Smooth muscle cell (in vitro differentiated cells): Measurements from ENCODE around the gene UBE2E1. TPM values are rescaled to one million over a fixed set of nuclear protein-coding genes. Genes with fewer than 3 reads are reported as not detected.

Experiments used
- DNase-seq: peaks from one replicate; lab custom pipeline; 2025; ENCODE audit not compliant: unreplicated experiment; lab: John Stamatoyannopoulos, UW
- H2AFZ ChIP-seq: fragments of 200-600 bp; sonication (generic); 2 replicates; pipeline ENCODE4 v1.6.0; 2016; ENCODE audit warnings: antibody characterized with exemption, low read depth, mild to moderate bottlenecking
- H3F3A ChIP-seq: fragments of 200-600 bp; sonication (generic); 2 replicates; pipeline ENCODE4 v1.6.0; 2017; ENCODE audit warnings: antibody characterized with exemption, low read depth
- H3K27ac ChIP-seq: fragments of 200-600 bp; sonication (generic); 2 replicates; pipeline ENCODE4 v1.5.1; 2016; ENCODE audit warnings: low read depth, mild to moderate bottlenecking
- H3K27me3 ChIP-seq: fragments of 200-600 bp; sonication (generic); 2 replicates; pipeline ENCODE4 v1.6.1; 2016; ENCODE audit warnings: low read depth, mild to moderate bottlenecking
- H3K36me3 ChIP-seq: fragments of 200-600 bp; sonication (generic); 2 replicates; pipeline ENCODE4 v1.5.1; 2016; ENCODE audit warnings: low read depth
- H3K4me1 ChIP-seq: fragments of 200-600 bp; sonication (generic); 2 replicates; pipeline ENCODE4 v1.5.1; 2016; ENCODE audit warnings: low read depth
- H3K4me2 ChIP-seq: fragments of 200-600 bp; sonication (generic); 2 replicates; pipeline ENCODE4 v1.6.0; 2016; ENCODE audit warnings: mild to moderate bottlenecking
- H3K4me3 ChIP-seq: fragments of 200-600 bp; sonication (generic); 2 replicates; pipeline ENCODE4 v1.5.1; 2016; ENCODE audit warnings: mild to moderate bottlenecking
- H3K79me2 ChIP-seq: fragments of 200-600 bp; sonication (generic); 2 replicates; pipeline ENCODE4 v1.6.0; 2016; ENCODE audit warnings: low read depth, mild to moderate bottlenecking
- H3K9ac ChIP-seq: fragments of 200-600 bp; sonication (generic); 2 replicates; pipeline ENCODE4 v1.6.0; 2016; ENCODE audit warnings: low read depth
- H3K9me3 ChIP-seq: fragments of 200-600 bp; sonication (generic); replicated peaks from 2 replicates; pipeline ENCODE4 v1.5.1; 2016; ENCODE audit warnings: low read depth
- H4K20me1 ChIP-seq: fragments of 200-600 bp; sonication (generic); 2 replicates; pipeline ENCODE4 v1.6.0; 2016; ENCODE audit warnings: low read depth
- CTCF ChIP-seq: fragments of 200-600 bp; sonication (generic); IDR thresholded peaks from 2 replicates; pipeline ENCODE4 v1.5.1; 2017; ENCODE audit warnings: borderline replicate concordance, mild to moderate bottlenecking, antibody characterized with exemption; ENCODE audit not compliant: insufficient read depth, poor library complexity, severe bottlenecking
- WGBS: methylation state at CpG from one replicate; pipeline ENCODE4 v1.1.7; 2016; ENCODE audit warnings: low lambda C conversion rate; 5-methylcytosine and 5-hydroxymethylcytosine counted together
- polyA plus RNA-seq: library from polyadenylated mRNA; unstranded; fragments of >200 nt; fragmentation: Nextera tagmentation; extraction: Ambion mirVana; gene quantifications from 2 replicates; pipeline ENCODE4 v1.2.1, GENCODE V29; 2016
- total RNA-seq: library from RNA; depleted of rRNA; stranded (reverse); fragments of >200 nt; gene quantifications from 2 replicates; pipeline ENCODE4 v1.2.3, GENCODE V29; 2014

The UBE2E1 gene
- total and polyA plus RNA-seq, 2 experiments from 2014 or later: 13.3 to 128 TPM

GRCh38 chr3:23926246-23926645 is 120.5 kb downstream of the UBE2E1 start:
- no peaks in the 10 kb centered on the region for H3K79me2 ChIP-seq
- no peak for TF ChIP-seq CTCF
- H3K9ac ChIP-seq: no peak overlapping the region
- H3K4me3 ChIP-seq: no peak overlapping the region
- H3K27me3 ChIP-seq: no peaks in the 10 kb centered on the region
- H3K36me3 ChIP-seq: no peaks in the 10 kb centered on the region
- H3F3A ChIP-seq: no peaks in the 10 kb centered on the region
- no peak overlapping the region for H2AFZ ChIP-seq
- 87% methylated on average over 7 of the region's 7 CpGs for WGBS
- H3K4me2 ChIP-seq: no peak overlapping the region
- no peaks in the 10 kb centered on the region for H3K4me1 ChIP-seq
- peaks cover 1% of the 10 kb centered on the region for H4K20me1 ChIP-seq
- no peaks in the 10 kb centered on the region for H3K9me3 ChIP-seq
- H3K27ac ChIP-seq: no peak overlapping the region
- no peak for DNase-seq

- WGBS: 87% methylated on average over 3 of the region's 3 CpGs
- Histone ChIP-seq H4K20me1 (no peaks in the 10 kb centered on the region), H3K27me3 (no peaks in the 10 kb centered on the region), H3K4me3 (no peak overlapping the region), H3K79me2 (no peaks in the 10 kb centered on the region), H3K27ac (no peak overlapping the region), H3F3A (no peaks in the 10 kb centered on the region), H3K9me3 (no peaks in the 10 kb centered on the region), H3K36me3 (no peaks in the 10 kb centered on the region), H3K9ac (no peak overlapping the region), H3K4me2 (no peak overlapping the region), H2AFZ (no peak overlapping the region), H3K4me1 (no peaks in the 10 kb centered on the region)
- DNase-seq: no peak
- TF ChIP-seq CTCF: no peak
These were observed 121.0 kb downstream of the UBE2E1 start for GRCh38 chr3:23926736-23927135.

GRCh38 chr3:23928524-23928923 is 122.8 kb downstream of the UBE2E1 start:
- Histone ChIP-seq H3K27me3 (no peaks in the 10 kb centered on the region), H4K20me1 (no peaks in the 10 kb centered on the region), H3K9ac (no peak overlapping the region), H3K27ac (no peak overlapping the region), H3K79me2 (no peaks in the 10 kb centered on the region), H3K4me2 (no peak overlapping the region), H3K4me3 (no peak overlapping the region), H3K9me3 (no peaks in the 10 kb centered on the region), H3K36me3 (no peaks in the 10 kb centered on the region), H3K4me1 (no peaks in the 10 kb centered on the region), H2AFZ (no peak overlapping the region), H3F3A (no peaks in the 10 kb centered on the region)
- no peak for DNase-seq
- no peak for TF ChIP-seq CTCF
- 66% methylated on average over 8 of the region's 8 CpGs for WGBS

GRCh38 chr3:23931597-23931996 is 125.8 kb downstream of the UBE2E1 start:
- no peak overlapping the region for H3K27ac ChIP-seq
- TF ChIP-seq CTCF: no peak
- H4K20me1 ChIP-seq: no peaks in the 10 kb centered on the region
- H3K36me3 ChIP-seq: no peaks in the 10 kb centered on the region
- H3K4me3 ChIP-seq: no peak overlapping the region
- DNase-seq: no peak
- H3K79me2 ChIP-seq: no peaks in the 10 kb centered on the region
- no peaks in the 10 kb centered on the region for H3K4me1 ChIP-seq
- no peak overlapping the region for H3K9ac ChIP-seq
- H3K27me3 ChIP-seq: no peaks in the 10 kb centered on the region
- H2AFZ ChIP-seq: no peak overlapping the region
- 90% methylated on average over 3 of the region's 3 CpGs for WGBS
- H3K4me2 ChIP-seq: no peak overlapping the region
- H3K9me3 ChIP-seq: no peaks in the 10 kb centered on the region
- H3F3A ChIP-seq: no peaks in the 10 kb centered on the region
